ENCODE results near the gene BATF3. TPM values are rescaled to one million over a fixed set of nuclear protein-coding genes. Genes with fewer than 3 reads are reported as not detected.

The BATF3 gene
- total and polyA plus RNA-seq, 9 of the 15 experiments (the other 6 are each of a cell fraction or from before 2014, with no cell fraction given) = 0.40 to 3.8 (median 2.0) TPM

DNA sequence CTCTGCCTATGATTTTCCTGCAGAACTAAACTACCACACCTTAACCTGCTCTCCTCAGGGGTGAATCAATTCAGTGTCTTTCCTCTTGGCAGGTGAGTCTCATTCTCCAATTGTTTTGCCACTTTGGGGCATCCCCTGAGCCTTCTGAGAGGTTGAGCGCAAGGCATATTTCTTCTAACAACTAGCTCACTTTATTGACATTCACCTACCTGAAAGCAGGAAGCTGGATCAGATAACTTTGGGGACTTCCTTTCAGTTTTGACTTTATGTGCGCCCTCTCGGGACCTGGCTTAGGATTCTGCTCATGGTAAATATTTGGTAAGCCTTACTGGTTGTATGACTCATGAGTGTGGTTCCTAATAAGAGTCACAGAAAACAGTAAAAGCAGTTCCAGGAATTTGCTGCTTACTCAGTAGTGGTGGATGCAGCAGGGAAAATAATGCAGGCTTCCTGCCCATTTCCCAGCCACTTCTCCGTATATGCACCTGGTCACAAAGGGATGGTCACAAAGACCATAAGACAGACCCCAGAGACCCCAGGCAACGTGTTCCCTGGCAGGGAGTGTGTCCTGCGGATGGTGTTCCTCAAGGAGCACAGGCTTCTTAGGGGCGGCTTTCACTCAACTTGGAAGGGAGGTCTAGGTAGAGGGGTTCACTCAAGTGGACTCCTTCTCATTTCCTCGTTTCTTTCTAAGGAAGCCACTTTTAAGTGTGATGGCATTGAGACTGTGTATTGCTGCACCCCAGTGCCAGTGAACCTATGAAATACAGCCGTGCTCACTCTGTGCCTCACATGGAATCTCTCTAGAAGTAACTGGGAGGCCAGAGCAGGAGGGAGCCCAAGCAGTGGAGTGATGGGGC lies 22.0 kb upstream of the BATF3 start (continued):
- TF ChIP-seq MBD2 (IDR thresholded peaks at IDR 0.05; ENCODE audit: borderline replicate concordance, low read depth) (no peak), ZNF431 (CRISPR knock-in tag; IDR thresholded peaks at IDR 0.05) (no peak), POLR2AphosphoS2 (IDR thresholded peaks at IDR 0.05; ENCODE audit: low read length) (no peak), U2AF2 (optimal IDR thresholded peaks at IDR 0.05; ENCODE audit: low read depth, low read length) (no peak), POLR2H (tag; IDR thresholded peaks at IDR 0.05; ENCODE audit: low read depth) (no peak), ZNF24 (IDR thresholded peaks at IDR 0.05) (no peak), RFX7 (CRISPR knock-in tag; IDR thresholded peaks at IDR 0.05) (no peak), SMARCE1 (IDR thresholded peaks at IDR 0.05) (peak; percentile 86), RBM39 (optimal IDR thresholded peaks at IDR 0.05; ENCODE audit: low read depth, low read length) (no peak), JUNB (CRISPR knock-in tag; conservative IDR thresholded peaks at IDR 0.05) (no peak), LARP7 (IDR thresholded peaks at IDR 0.05) (no peak), E2F3 (CRISPR knock-in tag; IDR thresholded peaks at IDR 0.05) (no peak), ATF7 (IDR thresholded peaks at IDR 0.05) (peak; percentile 73), KLF13 (tag; IDR thresholded peaks at IDR 0.05; ENCODE audit: borderline replicate concordance, low read depth) (no peak), PHF8 (IDR thresholded peaks at IDR 0.05; ENCODE audit: borderline replicate concordance, low read length) (no peak), U2AF1 (optimal IDR thresholded peaks at IDR 0.05; ENCODE audit: low read depth, low read length) (no peak), ZNF551 (CRISPR knock-in tag; IDR thresholded peaks at IDR 0.05) (no peak), NBN (IDR thresholded peaks at IDR 0.05; ENCODE audit: low read depth) (peak; percentile 51; the same call in 1 of the 2 replicates), TOE1 (IDR thresholded peaks at IDR 0.05; ENCODE audit: borderline replicate concordance) (no peak), TOE1 (CRISPR knock-in tag; IDR thresholded peaks at IDR 0.05; ENCODE audit: borderline replicate concordance, low read depth) (no peak), EP400 (IDR thresholded peaks at IDR 0.05) (no peak), CC2D1A (IDR thresholded peaks at IDR 0.05) (no peak), TFAM (CRISPR knock-in tag; conservative IDR thresholded peaks at IDR 0.05) (no peak), BDP1 (IDR thresholded peaks at IDR 0.05; ENCODE audit: insufficient read depth, insufficient read length) (no peak)
- TF ChIP-seq, protein P1, sequence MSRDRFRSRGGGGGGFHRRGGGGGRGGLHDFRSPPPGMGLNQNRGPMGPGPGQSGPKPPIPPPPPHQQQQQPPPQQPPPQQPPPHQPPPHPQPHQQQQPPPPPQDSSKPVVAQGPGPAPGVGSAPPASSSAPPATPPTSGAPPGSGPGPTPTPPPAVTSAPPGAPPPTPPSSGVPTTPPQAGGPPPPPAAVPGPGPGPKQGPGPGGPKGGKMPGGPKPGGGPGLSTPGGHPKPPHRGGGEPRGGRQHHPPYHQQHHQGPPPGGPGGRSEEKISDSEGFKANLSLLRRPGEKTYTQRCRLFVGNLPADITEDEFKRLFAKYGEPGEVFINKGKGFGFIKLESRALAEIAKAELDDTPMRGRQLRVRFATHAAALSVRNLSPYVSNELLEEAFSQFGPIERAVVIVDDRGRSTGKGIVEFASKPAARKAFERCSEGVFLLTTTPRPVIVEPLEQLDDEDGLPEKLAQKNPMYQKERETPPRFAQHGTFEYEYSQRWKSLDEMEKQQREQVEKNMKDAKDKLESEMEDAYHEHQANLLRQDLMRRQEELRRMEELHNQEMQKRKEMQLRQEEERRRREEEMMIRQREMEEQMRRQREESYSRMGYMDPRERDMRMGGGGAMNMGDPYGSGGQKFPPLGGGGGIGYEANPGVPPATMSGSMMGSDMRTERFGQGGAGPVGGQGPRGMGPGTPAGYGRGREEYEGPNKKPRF (IDR thresholded peaks at IDR 0.05; ENCODE audit: low read depth, low read length) = no peak
- TF ChIP-seq, protein P2, sequence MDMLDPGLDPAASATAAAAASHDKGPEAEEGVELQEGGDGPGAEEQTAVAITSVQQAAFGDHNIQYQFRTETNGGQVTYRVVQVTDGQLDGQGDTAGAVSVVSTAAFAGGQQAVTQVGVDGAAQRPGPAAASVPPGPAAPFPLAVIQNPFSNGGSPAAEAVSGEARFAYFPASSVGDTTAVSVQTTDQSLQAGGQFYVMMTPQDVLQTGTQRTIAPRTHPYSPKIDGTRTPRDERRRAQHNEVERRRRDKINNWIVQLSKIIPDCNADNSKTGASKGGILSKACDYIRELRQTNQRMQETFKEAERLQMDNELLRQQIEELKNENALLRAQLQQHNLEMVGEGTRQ (CRISPR knock-in tag; IDR thresholded peaks at IDR 0.05) = no peak
- TF ChIP-seq, protein P3, sequence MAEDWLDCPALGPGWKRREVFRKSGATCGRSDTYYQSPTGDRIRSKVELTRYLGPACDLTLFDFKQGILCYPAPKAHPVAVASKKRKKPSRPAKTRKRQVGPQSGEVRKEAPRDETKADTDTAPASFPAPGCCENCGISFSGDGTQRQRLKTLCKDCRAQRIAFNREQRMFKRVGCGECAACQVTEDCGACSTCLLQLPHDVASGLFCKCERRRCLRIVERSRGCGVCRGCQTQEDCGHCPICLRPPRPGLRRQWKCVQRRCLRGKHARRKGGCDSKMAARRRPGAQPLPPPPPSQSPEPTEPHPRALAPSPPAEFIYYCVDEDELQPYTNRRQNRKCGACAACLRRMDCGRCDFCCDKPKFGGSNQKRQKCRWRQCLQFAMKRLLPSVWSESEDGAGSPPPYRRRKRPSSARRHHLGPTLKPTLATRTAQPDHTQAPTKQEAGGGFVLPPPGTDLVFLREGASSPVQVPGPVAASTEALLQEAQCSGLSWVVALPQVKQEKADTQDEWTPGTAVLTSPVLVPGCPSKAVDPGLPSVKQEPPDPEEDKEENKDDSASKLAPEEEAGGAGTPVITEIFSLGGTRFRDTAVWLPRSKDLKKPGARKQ (CRISPR knock-in tag; IDR thresholded peaks at IDR 0.05) = 0 out of 2 replicates have a peak, but pooled peaks have one; percentile 42
